Measurements from ENCODE around the gene TMEM235.

DNA sequence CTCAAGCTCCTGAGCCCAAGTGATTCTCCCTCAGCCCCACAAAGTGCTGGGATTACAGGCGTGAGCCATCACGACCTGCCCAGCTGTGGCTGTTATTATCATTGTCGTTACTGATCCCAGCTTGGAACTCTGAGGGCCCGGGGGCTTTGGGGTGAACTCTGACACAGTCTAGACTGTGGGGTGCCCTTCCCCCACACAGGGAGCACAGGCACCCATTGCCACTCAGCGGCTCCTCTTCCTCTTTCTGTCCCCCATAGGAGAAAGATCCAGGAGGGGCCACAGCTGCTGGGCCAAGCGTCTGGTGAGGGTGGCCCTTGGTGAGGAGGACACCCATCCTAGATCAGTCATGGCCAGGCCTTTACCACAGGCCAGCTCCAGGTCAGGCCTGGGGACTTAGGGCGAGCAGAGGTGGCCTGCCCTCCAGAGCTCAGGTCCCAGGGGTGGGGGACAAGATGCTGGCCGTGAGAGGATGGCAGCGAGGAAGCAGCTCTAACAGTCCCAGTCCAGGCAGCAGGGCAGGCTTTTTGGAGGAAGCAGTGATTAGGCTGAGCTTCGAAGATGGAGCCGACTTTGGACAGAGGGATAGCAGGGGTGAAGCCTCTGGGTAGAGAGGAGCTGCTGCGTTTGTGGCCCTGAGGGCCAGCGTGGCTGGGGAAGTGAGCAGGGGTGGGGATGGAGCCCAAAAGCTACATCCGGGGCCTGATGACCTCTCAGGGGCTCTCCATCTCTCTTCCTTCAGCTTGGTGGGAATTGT lies 24.7 kb downstream of the TMEM235 start:
- TF ChIP-seq, protein P1, sequence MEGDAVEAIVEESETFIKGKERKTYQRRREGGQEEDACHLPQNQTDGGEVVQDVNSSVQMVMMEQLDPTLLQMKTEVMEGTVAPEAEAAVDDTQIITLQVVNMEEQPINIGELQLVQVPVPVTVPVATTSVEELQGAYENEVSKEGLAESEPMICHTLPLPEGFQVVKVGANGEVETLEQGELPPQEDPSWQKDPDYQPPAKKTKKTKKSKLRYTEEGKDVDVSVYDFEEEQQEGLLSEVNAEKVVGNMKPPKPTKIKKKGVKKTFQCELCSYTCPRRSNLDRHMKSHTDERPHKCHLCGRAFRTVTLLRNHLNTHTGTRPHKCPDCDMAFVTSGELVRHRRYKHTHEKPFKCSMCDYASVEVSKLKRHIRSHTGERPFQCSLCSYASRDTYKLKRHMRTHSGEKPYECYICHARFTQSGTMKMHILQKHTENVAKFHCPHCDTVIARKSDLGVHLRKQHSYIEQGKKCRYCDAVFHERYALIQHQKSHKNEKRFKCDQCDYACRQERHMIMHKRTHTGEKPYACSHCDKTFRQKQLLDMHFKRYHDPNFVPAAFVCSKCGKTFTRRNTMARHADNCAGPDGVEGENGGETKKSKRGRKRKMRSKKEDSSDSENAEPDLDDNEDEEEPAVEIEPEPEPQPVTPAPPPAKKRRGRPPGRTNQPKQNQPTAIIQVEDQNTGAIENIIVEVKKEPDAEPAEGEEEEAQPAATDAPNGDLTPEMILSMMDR (IDR thresholded peaks at IDR 0.05), result no peak
- no peak for TF ChIP-seq TEAD4 (IDR thresholded peaks at IDR 0.05; ENCODE audit: borderline replicate concordance, insufficient read depth)
- no peak for TF ChIP-seq POLR2AphosphoS5 (IDR thresholded peaks at IDR 0.05; ENCODE audit: low read depth, low read length)
- TF ChIP-seq EP300 (IDR thresholded peaks at IDR 0.05; ENCODE audit: borderline replicate concordance in 1 of 2, low read depth in 1 of 2, low read length in 1 of 2), result no peak
- TF ChIP-seq, protein P2, sequence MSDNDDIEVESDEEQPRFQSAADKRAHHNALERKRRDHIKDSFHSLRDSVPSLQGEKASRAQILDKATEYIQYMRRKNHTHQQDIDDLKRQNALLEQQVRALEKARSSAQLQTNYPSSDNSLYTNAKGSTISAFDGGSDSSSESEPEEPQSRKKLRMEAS (IDR thresholded peaks at IDR 0.05; ENCODE audit: low read depth), result no peak
- TF ChIP-seq GATA2 (CRISPR knock-in tag; IDR thresholded peaks at IDR 0.05), result no peak
- no peak for TF ChIP-seq RAD21 (IDR thresholded peaks at IDR 0.05; ENCODE audit: low read length)
- no peak for TF ChIP-seq ZBTB33 (IDR thresholded peaks at IDR 0.05; ENCODE audit: borderline replicate concordance, low read depth)
- TF ChIP-seq, protein P3, sequence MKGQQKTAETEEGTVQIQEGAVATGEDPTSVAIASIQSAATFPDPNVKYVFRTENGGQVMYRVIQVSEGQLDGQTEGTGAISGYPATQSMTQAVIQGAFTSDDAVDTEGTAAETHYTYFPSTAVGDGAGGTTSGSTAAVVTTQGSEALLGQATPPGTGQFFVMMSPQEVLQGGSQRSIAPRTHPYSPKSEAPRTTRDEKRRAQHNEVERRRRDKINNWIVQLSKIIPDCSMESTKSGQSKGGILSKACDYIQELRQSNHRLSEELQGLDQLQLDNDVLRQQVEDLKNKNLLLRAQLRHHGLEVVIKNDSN (IDR thresholded peaks at IDR 0.05; ENCODE audit: borderline replicate concordance, low read depth), result no peak

Data from SK-N-SH (cell line).